HEK293 (cell line): ENCODE results near the gene NAT14.
A peak's percentile ranks its signal among the peaks of the same experiment; 100 is the strongest.

Source experiments
- EGR2 ChIP-seq: fragments of 450-650 bp; formaldehyde crosslinking; IDR thresholded peaks from 2 replicates; pipeline ENCODE4 v1.5.1; 2016; ENCODE audit warnings: low read depth, missing biosample characterization, missing genetic modification characterization
- HIC1 ChIP-seq: fragments of 450-650 bp; formaldehyde crosslinking; IDR thresholded peaks from 2 replicates; pipeline ENCODE4 v1.5.1; 2016; ENCODE audit warnings: missing biosample characterization, missing genetic modification characterization
- INSM2 ChIP-seq: fragments of 450-650 bp; formaldehyde crosslinking; IDR thresholded peaks from 2 replicates; pipeline ENCODE4 v1.5.1; 2016; ENCODE audit warnings: missing biosample characterization, missing genetic modification characterization
- KLF10 ChIP-seq: fragments of 450-650 bp; IDR thresholded peaks from 2 replicates; pipeline ENCODE4 v1.5.1; 2018; ENCODE audit warnings: missing biosample characterization, mild to moderate bottlenecking, missing genetic modification characterization
- KLF16 ChIP-seq: fragments of 450-650 bp; formaldehyde crosslinking; IDR thresholded peaks from 2 replicates; pipeline ENCODE4 v1.5.1; 2017; ENCODE audit warnings: missing biosample characterization, missing genetic modification characterization
- KLF8 ChIP-seq: fragments of 450-650 bp; formaldehyde crosslinking; IDR thresholded peaks from 2 replicates; pipeline ENCODE4 v1.5.1; 2016; ENCODE audit warnings: missing biosample characterization, missing genetic modification characterization
- MEIS1 ChIP-seq: sonication (generic); formaldehyde crosslinking; IDR thresholded peaks from 2 replicates; pipeline ENCODE4 v1.8.1; 2022; ENCODE audit warnings: missing genetic modification reagents, mild to moderate bottlenecking, borderline replicate concordance
- RBAK ChIP-seq: fragments of 450-650 bp; formaldehyde crosslinking; IDR thresholded peaks from 2 replicates; pipeline ENCODE4 v1.5.1; 2016; ENCODE audit warnings: missing biosample characterization, missing genetic modification characterization
- SCRT1 ChIP-seq: fragments of 450-650 bp; formaldehyde crosslinking; IDR thresholded peaks from 2 replicates; pipeline ENCODE4 v1.5.1; 2016; ENCODE audit warnings: missing biosample characterization, missing genetic modification characterization, borderline replicate concordance
- SP3 ChIP-seq: fragments of 450-650 bp; formaldehyde crosslinking; IDR thresholded peaks from 2 replicates; pipeline ENCODE4 v1.5.1; 2016; ENCODE audit warnings: missing biosample characterization, missing genetic modification characterization
- ZBTB1 ChIP-seq: fragments of 450-650 bp; formaldehyde crosslinking; IDR thresholded peaks from 2 replicates; pipeline ENCODE4 v1.5.1; 2016; ENCODE audit warnings: missing biosample characterization, missing genetic modification characterization
- ZFP3 ChIP-seq: fragments of 450-650 bp; formaldehyde crosslinking; IDR thresholded peaks from 2 replicates; pipeline ENCODE4 v1.5.1; 2016; ENCODE audit warnings: low read depth, missing biosample characterization, missing genetic modification characterization
- ZNF10 ChIP-seq: fragments of 450-650 bp; formaldehyde crosslinking; IDR thresholded peaks from 2 replicates; pipeline ENCODE4 v1.5.1; 2017; ENCODE audit warnings: missing biosample characterization, missing genetic modification characterization
- ZNF121 ChIP-seq: fragments of 450-650 bp; formaldehyde crosslinking; IDR thresholded peaks from 2 replicates; pipeline ENCODE4 v1.5.1; 2016; ENCODE audit warnings: missing biosample characterization, missing genetic modification characterization
- ZNF157 ChIP-seq: fragments of 450-650 bp; formaldehyde crosslinking; IDR thresholded peaks from 2 replicates; pipeline ENCODE4 v1.5.1; 2016; ENCODE audit warnings: missing biosample characterization, missing genetic modification characterization
- ZNF184 ChIP-seq: fragments of 450-650 bp; IDR thresholded peaks from 2 replicates; pipeline ENCODE4 v1.5.1; 2018; ENCODE audit warnings: missing biosample characterization, mild to moderate bottlenecking, missing genetic modification characterization
- ZNF2 ChIP-seq: fragments of 450-650 bp; formaldehyde crosslinking; IDR thresholded peaks from 2 replicates; pipeline ENCODE4 v1.5.1; 2016; ENCODE audit warnings: missing biosample characterization, missing genetic modification characterization
- ZNF221 ChIP-seq: fragments of 450-650 bp; formaldehyde crosslinking; IDR thresholded peaks from 2 replicates; pipeline ENCODE4 v1.5.1; 2017; ENCODE audit warnings: missing biosample characterization, missing genetic modification characterization, borderline replicate concordance
- ZNF350 ChIP-seq: fragments of 450-650 bp; formaldehyde crosslinking; IDR thresholded peaks from 2 replicates; pipeline ENCODE4 v1.5.0; 2017; ENCODE audit warnings: missing biosample characterization, mild to moderate bottlenecking, missing genetic modification characterization
- ZNF394 ChIP-seq: fragments of 450-650 bp; formaldehyde crosslinking; IDR thresholded peaks from 2 replicates; pipeline ENCODE4 v1.5.1; 2016; ENCODE audit warnings: missing biosample characterization, missing genetic modification characterization, mild to moderate bottlenecking, moderate library complexity, borderline replicate concordance
- ZNF423 ChIP-seq: fragments of 450-650 bp; formaldehyde crosslinking; IDR thresholded peaks from 2 replicates; pipeline ENCODE4 v1.5.1; 2016; ENCODE audit warnings: missing biosample characterization, missing genetic modification characterization
- ZNF449 ChIP-seq: fragments of 450-650 bp; formaldehyde crosslinking; IDR thresholded peaks from 2 replicates; pipeline ENCODE4 v1.5.1; 2017; ENCODE audit warnings: missing biosample characterization, mild to moderate bottlenecking, missing genetic modification characterization, moderate library complexity
- ZNF510 ChIP-seq: fragments of 450-650 bp; formaldehyde crosslinking; IDR thresholded peaks from 2 replicates; pipeline ENCODE4 v1.5.1; 2018; ENCODE audit warnings: mild to moderate bottlenecking, missing genetic modification characterization, missing biosample characterization; ENCODE audit not compliant: insufficient replicate concordance
- ZNF548 ChIP-seq: fragments of 450-650 bp; formaldehyde crosslinking; IDR thresholded peaks from 2 replicates; pipeline ENCODE4 v1.5.1; 2016; ENCODE audit warnings: missing biosample characterization, missing genetic modification characterization
- ZNF600 ChIP-seq: fragments of 450-650 bp; formaldehyde crosslinking; IDR thresholded peaks from 2 replicates; pipeline ENCODE4 v1.5.1; 2016; ENCODE audit warnings: missing biosample characterization, missing genetic modification characterization
- ZNF624 ChIP-seq: fragments of 450-650 bp; formaldehyde crosslinking; IDR thresholded peaks from 2 replicates; pipeline ENCODE4 v1.5.1; 2017; ENCODE audit warnings: missing biosample characterization, missing genetic modification characterization
- ZNF629 ChIP-seq: fragments of 450-650 bp; formaldehyde crosslinking; IDR thresholded peaks from 2 replicates; pipeline ENCODE4 v1.5.1; 2017; ENCODE audit warnings: missing biosample characterization, missing genetic modification characterization
- ZNF654 ChIP-seq: fragments of 450-650 bp; formaldehyde crosslinking; IDR thresholded peaks from 2 replicates; pipeline ENCODE4 v1.5.1; 2016; ENCODE audit warnings: low read depth, missing biosample characterization, missing genetic modification characterization
- ZNF76 ChIP-seq: fragments of 450-650 bp; formaldehyde crosslinking; IDR thresholded peaks from 2 replicates; pipeline ENCODE4; 2016; ENCODE audit warnings: low read depth, missing biosample characterization, missing genetic modification characterization, borderline replicate concordance
- ZNF830 ChIP-seq: fragments of 450-650 bp; IDR thresholded peaks from 2 replicates; pipeline ENCODE4 v1.5.0; 2018; ENCODE audit warnings: missing biosample characterization, missing genetic modification characterization, low read depth, mild to moderate bottlenecking, moderate library complexity
- ZXDB ChIP-seq: fragments of 450-650 bp; formaldehyde crosslinking; IDR thresholded peaks from 2 replicates; pipeline ENCODE4 v1.5.1; 2016; ENCODE audit warnings: missing biosample characterization, missing genetic modification characterization
- TF ChIP-seq, protein P1 (sequence below): fragments of 450-650 bp; formaldehyde crosslinking; IDR thresholded peaks from 2 replicates; pipeline ENCODE4 v1.5.1; 2016; ENCODE audit warnings: missing biosample characterization, missing genetic modification characterization
- TF ChIP-seq, protein P2 (sequence below): sonication (generic); formaldehyde crosslinking; IDR thresholded peaks from 2 replicates; pipeline ENCODE4 v1.8.1; 2022; ENCODE audit warnings: mild to moderate bottlenecking, moderate library complexity, missing genetic modification reagents
- TF ChIP-seq, protein P3 (sequence below): fragments of 450-650 bp; formaldehyde crosslinking; IDR thresholded peaks from 2 replicates; pipeline ENCODE4 v1.5.1; 2016; ENCODE audit warnings: missing biosample characterization, missing genetic modification characterization

NAT14 gene

DNA sequence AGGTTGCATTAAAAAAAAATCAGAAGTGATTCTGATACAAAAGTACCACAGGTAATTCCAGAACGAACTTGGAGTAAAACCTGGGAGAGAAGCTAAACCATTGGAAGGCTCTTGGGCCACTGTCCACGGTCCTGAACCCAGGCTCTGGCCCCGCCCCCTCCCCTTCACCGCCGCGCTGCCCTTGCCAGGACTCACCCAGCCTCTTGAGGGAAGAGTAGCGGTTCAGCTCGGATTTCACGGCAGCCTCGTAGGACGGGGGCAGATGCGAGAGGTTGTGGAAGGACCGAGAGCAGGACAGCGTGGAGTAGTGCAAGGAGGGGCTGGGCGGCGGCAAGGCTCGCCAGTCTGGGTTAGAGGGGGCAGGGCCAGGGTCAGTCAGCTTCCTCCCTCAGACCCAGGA is 47.6 kb upstream of the NAT14 start (continued):
- peak; percentile 79 for TF ChIP-seq ZNF600 (tag by site-specific recombination)
- no peak for TF ChIP-seq ZNF221 (tag by site-specific recombination)
- no peak for TF ChIP-seq ZNF184 (tag by site-specific recombination)
- TF ChIP-seq ZXDB (tag by site-specific recombination): 0 out of 2 replicates have a peak, but pooled peaks have one; percentile 30
- TF ChIP-seq ZNF157 (tag by site-specific recombination): no peak
- no peak for TF ChIP-seq RBAK
- TF ChIP-seq, protein P1, sequence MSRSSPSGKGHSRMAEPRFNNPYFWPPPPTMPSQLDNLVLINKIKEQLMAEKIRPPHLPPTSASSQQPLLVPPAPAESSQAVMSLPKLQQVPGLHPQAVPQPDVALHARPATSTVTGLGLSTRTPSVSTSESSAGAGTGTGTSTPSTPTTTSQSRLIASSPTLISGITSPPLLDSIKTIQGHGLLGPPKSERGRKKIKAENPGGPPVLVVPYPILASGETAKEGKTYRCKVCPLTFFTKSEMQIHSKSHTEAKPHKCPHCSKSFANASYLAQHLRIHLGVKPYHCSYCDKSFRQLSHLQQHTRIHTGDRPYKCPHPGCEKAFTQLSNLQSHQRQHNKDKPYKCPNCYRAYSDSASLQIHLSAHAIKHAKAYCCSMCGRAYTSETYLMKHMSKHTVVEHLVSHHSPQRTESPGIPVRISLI: no peak
- TF ChIP-seq SP3 (tag by site-specific recombination): peak; percentile 43
- TF ChIP-seq ZFP3 (tag by site-specific recombination): no peak
- no peak for TF ChIP-seq ZNF350 (tag by site-specific recombination)
- TF ChIP-seq ZNF510 (tag by site-specific recombination): no peak
- TF ChIP-seq ZNF449 (tag by site-specific recombination): no peak
- TF ChIP-seq EGR2 (tag by site-specific recombination): 0 out of 2 replicates have a peak, but pooled peaks have one; percentile 17
- TF ChIP-seq HIC1 (tag by site-specific recombination): peak; percentile 86
- 0 out of 2 replicates have a peak, but pooled peaks have one; percentile 33 for TF ChIP-seq KLF16 (tag by site-specific recombination)
- no peak for TF ChIP-seq ZNF423 (tag by site-specific recombination)
- TF ChIP-seq ZNF10 (tag by site-specific recombination): peak; percentile 79
- TF ChIP-seq ZBTB1: no peak
- no peak for TF ChIP-seq MEIS1 (CRISPR knock-in tag)
- no peak for TF ChIP-seq INSM2 (tag by site-specific recombination)
- no peak for TF ChIP-seq ZNF830
- no peak for TF ChIP-seq ZNF624 (tag by site-specific recombination)
- TF ChIP-seq KLF8: peak; percentile 33; the same call in 1 of the 2 replicates
- TF ChIP-seq, protein P2, sequence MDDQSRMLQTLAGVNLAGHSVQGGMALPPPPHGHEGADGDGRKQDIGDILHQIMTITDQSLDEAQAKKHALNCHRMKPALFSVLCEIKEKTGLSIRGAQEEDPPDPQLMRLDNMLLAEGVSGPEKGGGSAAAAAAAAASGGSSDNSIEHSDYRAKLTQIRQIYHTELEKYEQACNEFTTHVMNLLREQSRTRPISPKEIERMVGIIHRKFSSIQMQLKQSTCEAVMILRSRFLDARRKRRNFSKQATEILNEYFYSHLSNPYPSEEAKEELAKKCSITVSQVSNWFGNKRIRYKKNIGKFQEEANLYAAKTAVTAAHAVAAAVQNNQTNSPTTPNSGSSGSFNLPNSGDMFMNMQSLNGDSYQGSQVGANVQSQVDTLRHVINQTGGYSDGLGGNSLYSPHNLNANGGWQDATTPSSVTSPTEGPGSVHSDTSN (CRISPR knock-in tag): peak; percentile 95
- no peak for TF ChIP-seq ZNF121 (tag by site-specific recombination)
- TF ChIP-seq ZNF394 (tag by site-specific recombination): peak; percentile 61; the same call in 1 of the 2 replicates
- no peak for TF ChIP-seq KLF10
- no peak for TF ChIP-seq ZNF654 (tag by site-specific recombination)
- no peak for TF ChIP-seq ZNF548 (tag by site-specific recombination)
- no peak for TF ChIP-seq ZNF629
- TF ChIP-seq SCRT1 (tag by site-specific recombination): no peak
- TF ChIP-seq, protein P3, sequence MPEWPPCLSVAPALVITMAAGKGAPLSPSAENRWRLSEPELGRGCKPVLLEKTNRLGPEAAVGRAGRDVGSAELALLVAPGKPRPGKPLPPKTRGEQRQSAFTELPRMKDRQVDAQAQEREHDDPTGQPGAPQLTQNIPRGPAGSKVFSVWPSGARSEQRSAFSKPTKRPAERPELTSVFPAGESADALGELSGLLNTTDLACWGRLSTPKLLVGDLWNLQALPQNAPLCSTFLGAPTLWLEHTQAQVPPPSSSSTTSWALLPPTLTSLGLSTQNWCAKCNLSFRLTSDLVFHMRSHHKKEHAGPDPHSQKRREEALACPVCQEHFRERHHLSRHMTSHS: no peak
- TF ChIP-seq ZNF76 (tag by site-specific recombination): no peak
- TF ChIP-seq ZNF2 (tag by site-specific recombination): no peak
